DMS153 (cell line): Measurements from ENCODE around the gene STARD3.
"Not testable (repeated sequence)": the region's sequence is repeated elsewhere in the genome, so short reads cannot be mapped to it uniquely, and the experiment has no call there.

Experiments
- DNase-seq: peaks from one replicate; lab custom pipeline; 2025; lab: John Stamatoyannopoulos, UW

STARD3 gene

DNA sequence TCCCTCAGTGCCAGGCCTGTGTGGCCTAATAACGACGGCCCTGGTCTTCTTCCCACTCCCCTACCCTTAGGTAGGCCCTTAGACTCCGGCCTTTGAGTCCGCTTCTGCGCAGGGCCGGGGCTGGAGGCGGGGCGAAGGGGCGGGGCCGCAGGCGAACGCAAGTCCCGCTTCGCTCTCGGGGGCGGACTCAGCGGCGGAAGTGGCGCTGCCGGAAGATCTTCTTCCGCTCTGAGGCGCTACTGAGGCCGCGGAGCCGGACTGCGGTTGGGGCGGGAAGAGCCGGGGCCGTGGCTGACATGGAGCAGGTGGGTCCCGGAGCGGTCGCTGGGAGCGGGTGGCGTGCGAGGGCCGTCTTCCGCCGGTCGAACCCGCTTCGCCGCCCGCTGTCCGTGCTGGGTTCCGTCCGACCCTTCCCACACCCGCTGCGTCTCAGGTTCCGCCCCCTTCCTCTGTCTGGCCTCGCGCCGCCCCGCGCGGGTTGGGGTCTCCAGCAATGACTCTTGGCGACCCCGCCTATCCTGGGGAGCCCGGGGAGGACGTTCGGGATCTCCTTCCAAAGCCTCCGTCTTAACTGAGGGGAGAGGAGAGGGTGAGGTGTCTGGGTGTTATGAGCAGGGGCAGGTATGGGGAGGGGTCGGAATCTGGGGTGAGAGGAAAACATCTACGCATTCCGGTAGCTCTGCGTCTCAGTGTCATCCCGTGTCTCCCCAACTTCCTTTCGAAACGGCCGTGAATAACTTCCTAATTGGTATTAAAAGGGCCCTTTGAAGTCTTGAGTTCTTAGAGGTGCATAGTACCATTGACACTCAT is at the start of gene STARD3:
Gene STARD3, plus strand, starts transcription at position 218 of the 810 bp plus-strand sequence. CDS start 16,388 bp downstream, outside the sequence.
- peak; percentile 44 for DNase-seq

DNA sequence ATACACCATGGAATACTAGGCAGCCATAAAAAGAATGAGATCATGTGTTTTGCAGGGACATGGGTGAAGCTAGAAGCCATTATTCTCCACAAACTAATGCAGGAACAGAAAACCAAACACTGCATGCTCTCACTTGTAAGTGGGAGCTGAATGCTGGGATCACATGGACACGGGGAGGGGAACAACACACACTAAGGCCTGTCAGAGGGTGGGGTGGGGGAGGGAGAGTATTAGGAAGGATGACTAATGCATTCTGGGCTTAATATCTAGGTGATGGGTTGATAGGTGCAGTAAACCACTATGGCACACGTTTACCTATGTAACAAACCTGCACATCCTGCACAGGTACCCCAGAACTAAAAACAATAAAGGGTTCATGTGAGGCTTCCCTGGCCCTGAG is 46.8 kb upstream of the STARD3 start:
- not testable (repeated sequence) for DNase-seq

DNA sequence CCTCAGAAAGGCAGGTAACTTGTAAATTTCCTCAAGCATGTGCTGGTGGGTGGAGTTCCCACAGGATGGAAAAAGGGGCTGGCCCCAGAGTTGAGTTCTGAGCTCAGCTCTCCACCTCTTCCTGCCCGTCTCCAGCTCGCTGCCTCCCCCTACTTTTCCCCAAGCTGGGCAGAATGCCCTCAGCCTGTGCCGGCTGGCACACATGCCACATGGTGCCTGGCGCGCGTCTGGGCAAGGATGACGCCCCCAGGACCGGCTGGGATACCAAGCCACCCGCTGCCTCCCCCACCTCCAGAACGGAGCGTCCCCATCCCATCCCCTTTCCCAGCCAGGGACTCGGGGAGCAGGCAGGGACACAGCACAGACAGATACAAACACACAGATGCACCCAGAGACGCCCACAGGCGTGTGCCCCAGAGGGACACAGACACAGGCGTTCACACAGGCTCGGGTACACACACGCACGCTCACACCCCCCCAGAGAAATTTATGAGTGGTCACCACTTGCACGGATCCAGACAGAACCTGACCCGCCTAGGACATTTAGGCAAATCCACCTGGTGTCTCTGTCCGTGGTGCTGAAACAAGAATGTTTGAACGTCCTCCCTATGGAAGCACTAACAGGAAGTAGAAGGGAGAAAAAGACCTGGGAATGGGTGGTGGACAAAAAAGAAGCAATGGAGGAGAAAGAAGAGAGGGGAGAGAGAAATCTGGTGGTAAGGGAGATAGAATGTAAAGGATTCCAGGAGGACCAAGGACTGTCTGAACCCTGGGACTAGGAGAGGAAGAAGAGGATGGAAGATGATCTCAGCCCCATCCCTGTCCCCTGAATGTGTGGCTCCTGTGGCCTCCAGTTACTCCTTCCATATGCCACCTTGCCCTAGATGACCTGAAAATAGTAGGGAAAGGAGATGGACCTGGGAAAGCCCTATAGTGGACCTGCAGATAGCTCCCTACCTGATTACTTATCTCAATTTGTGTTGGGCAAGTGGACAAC is 44.7 kb upstream of the STARD3 start:
- peak; percentile 76 for DNase-seq

DNA sequence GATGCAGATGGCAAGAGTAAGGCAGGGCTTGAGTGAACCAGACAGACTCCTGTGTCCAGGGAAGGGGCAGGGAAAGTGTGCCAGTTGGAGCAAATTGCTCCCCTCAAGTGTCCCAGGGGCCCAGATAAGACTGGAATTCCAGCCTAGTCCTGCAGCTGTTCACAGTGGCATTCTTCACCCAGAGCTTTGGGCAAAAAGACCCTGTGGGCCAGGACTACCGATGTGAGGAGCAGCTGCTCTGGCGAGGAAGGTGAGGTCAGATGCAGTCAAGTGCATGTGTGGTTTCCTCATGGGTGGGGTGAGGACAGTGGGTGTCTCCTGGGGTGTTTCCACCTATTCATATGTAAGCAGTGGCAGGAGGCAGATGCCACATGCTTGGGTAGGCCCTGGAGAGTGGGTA is 43.6 kb upstream of the STARD3 start:
- DNase-seq: no peak

DNA sequence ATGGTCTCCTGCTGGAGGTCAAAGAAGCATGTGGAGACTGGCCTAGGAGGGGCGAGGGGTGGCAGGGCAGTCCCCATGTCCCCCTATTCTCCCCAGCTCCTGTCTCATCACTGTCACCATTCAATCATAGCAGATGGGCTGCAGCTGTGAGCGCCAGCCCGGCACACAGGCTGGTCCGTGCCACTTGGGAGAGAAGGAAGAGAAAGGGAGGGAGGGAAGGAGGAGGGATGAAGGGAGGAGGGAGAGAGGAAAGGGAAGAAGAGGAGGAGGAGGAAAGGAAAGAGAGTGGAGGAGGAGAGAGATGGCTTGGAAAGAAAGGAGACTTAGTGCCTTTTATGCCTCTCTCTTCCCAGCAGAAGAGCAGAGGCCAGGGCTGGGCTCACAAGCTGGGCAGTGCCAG is 41.6 kb upstream of the STARD3 start:
- DNase-seq: no peak

GRCh38 chr17:39595928-39596510 is 40.9 kb upstream of the STARD3 start:
- no peak for DNase-seq

DNA sequence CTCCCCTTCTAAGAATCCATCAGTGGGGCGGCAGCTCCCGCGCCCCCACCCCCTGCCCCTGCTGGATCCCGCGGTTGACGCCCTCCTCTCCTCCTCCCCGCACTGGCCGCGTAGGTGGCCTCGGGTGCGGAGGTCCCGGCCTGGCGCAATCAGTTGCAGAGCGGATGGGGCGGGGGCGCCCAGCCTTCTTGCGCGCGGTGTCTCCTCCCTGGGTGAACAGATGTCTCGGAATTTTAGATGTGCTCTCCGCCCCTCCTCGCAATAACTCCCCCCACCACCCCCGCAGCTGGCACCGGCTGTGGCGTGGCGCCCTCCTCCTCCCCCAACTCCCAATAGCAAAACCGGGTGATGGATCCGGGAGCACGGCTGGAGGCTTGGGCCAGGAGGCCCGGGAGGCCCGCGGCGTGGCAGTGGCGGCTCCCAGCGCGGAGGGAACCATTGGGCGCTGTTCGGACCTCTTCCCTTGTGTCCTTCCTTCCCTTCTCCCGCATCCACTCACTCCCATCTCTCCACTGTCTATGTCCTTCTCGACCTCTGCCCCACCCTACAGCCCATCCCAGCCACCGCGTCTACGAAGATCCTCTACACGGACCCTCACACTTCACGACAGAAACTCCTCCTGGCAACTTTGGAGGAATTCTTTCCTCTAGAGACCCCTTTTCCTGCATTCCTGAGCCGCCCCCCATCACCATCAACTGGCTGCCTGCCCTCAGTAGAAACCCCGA is 40.2 kb upstream of the STARD3 start:
- DNase-seq: no peak

DNA sequence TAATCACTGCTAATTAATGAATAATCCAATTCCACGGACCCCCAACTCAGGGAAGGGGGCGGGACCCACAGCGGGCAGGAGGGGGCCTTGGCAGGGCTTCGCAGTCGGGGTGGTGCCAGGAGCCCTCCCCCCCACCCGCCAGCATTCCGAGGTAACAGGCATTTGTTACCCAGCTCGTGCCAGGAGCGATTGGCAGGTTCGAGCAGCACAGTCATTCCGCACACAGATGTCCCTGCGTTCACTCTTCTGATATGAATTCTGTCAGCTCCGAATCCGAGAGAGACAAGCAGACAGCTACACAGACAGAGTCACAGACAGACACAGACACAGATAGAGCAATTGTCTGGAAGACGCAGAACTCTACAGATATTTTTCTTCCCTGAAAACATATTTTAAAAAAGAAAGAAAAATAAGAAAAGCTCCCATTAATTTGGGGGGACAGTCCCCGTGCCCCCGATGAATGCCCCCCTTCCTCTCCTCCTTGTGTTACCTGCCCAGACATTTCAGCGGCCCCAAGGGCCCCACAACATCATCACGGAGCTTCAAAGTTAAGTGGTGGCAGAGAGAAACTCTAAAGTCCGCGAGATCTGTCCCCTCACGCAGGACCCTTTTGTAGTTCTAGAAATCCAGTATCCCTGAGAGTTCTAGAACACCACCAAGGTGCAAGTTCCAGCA is 39.4 kb upstream of the STARD3 start:
- no peak for DNase-seq

DNA sequence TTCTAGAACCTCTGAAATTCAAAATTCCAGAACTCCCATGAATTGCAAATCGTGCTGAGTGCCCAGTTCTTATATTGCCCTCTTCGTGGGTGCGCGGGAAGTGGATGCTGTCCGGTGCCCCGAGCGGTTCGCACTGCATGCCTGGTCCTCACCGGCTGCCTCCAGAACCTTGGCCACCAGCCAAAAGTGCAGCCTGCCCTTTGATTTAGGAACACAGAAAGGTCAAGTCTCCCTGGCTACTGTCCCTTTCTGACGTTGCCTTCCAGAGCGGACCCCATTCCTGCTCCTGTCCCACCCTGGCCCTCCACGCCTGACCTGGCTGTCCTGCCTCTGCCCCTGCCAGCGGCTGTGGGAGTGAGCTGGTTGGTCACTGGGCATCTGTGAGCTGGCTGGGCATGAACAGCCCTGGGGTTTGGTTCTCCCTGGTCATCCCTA is 38.9 kb upstream of the STARD3 start:
- no peak for DNase-seq

- no peak for DNase-seq
These were observed 38.3 kb upstream of the STARD3 start for GRCh38 chr17:39598630-39599003.

- DNase-seq: no peak
These were observed 37.8 kb upstream of the STARD3 start for GRCh38 chr17:39599004-39599664.

GRCh38 chr17:39599665-39600231 is 37.2 kb upstream of the STARD3 start:
- no peak for DNase-seq

DNA sequence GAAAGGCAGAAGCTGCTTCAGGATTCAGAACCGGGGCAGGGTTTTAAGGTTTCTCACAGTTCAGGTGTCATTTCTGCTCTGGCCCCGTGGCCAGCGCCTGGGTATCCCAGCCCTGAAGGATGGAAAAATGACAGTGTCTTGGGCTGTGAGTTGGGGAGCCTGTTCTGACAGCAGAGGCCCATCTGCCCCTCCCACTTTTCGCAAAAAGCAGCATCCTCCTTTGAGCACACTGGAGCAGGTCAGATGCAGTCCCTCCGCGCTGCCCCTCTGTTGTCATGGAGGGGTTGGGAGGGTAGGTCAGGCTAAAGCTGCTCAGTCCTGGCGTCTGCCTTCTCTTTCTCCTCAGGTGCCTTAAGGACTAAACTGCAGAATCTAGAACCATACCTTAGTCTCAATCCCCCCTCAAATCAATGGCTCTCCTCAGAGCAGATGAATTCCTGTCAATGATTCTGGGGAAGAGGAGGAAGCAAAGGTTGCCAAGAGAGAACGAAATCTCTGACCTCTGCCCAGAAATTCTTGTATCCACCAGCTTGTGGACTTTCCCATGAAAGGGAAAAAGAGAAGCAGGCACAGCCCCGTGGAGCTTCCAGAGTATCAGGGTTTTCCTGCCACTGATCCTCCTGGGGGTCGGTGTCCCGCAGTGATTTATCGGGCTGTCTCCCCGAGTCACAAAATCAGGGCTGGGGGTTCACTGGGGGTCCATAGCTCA is 36.5 kb upstream of the STARD3 start:
- DNase-seq: no peak

- no peak for DNase-seq
These were observed 35.8 kb upstream of the STARD3 start for GRCh38 chr17:39600997-39601597.

GRCh38 chr17:39601758-39602532 is 35.0 kb upstream of the STARD3 start:
- DNase-seq: no peak

- no peak for DNase-seq
These were observed 34.2 kb upstream of the STARD3 start for GRCh38 chr17:39602533-39603303.

GRCh38 chr17:39603304-39604016 is 33.5 kb upstream of the STARD3 start:
- no peak for DNase-seq
